Neural progenitor cell (in vitro differentiated cells): Measurements from ENCODE around the gene ANAPC7. TPM values are rescaled to one million over a fixed set of nuclear protein-coding genes. Genes with fewer than 3 reads are reported as not detected.

Experiments used
- DNase-seq: peaks from one replicate; pipeline ENCODE4 v3.0.0-alpha.2; 2016; ENCODE audit warnings: low spot score
- H2AFZ ChIP-seq: fragments of 200-600 bp; sonication (generic); replicated peaks from 2 replicates; pipeline ENCODE4 v1.6.1; 2016; ENCODE audit warnings: antibody characterized with exemption
- H3F3A ChIP-seq: fragments of 200-600 bp; sonication (generic); 2 replicates; pipeline ENCODE4 v1.6.1; 2016; ENCODE audit warnings: antibody characterized with exemption, low read depth
- H3K27ac ChIP-seq: fragments of 200-600 bp; sonication (generic); 2 replicates; pipeline ENCODE4 v1.5.1; 2016; ENCODE audit warnings: mild to moderate bottlenecking
- H3K27me3 ChIP-seq: fragments of 200-600 bp; sonication (generic); 2 replicates; pipeline ENCODE4 v1.6.1; 2016; ENCODE audit warnings: mild to moderate bottlenecking, moderate library complexity
- H3K36me3 ChIP-seq: fragments of 200-600 bp; sonication (generic); 2 replicates; pipeline ENCODE4 v1.5.1; 2016
- H3K4me1 ChIP-seq: fragments of 200-600 bp; sonication (generic); 2 replicates; pipeline ENCODE4 v1.6.1; 2016; ENCODE audit warnings: mixed run types
- H3K4me2 ChIP-seq: fragments of 200-600 bp; sonication (generic); 2 replicates; pipeline ENCODE4 v1.6.1; 2016
- H3K4me3 ChIP-seq: fragments of 200-600 bp; sonication (generic); 2 replicates; pipeline ENCODE4 v1.5.1; 2016
- H3K79me2 ChIP-seq: fragments of 200-600 bp; sonication (generic); 2 replicates; pipeline ENCODE4 v1.6.1; 2016; ENCODE audit warnings: low read depth
- H3K9ac ChIP-seq: fragments of 200-600 bp; sonication (generic); 2 replicates; pipeline ENCODE4 v1.6.1; 2016
- H3K9me3 ChIP-seq: fragments of 200-600 bp; sonication (generic); 2 replicates; pipeline ENCODE4 v1.5.1; 2016; ENCODE audit warnings: low read depth
- H4K20me1 ChIP-seq: fragments of 200-600 bp; sonication (generic); 2 replicates; pipeline ENCODE4 v1.6.1; 2016; ENCODE audit warnings: low read depth
- H3K27ac Mint-ChIP-seq: 3 replicates; pipeline ENCODE4 v1.8.0; 2021; ENCODE audit warnings: mixed read lengths
- H3K27me3 Mint-ChIP-seq: 2 replicates; pipeline ENCODE4 v1.8.0; 2022; ENCODE audit warnings: low read depth, mild to moderate bottlenecking, inconsistent platforms, moderate library complexity, mixed read lengths; ENCODE audit not compliant: insufficient read depth
- H3K36me3 Mint-ChIP-seq: 3 replicates; pipeline ENCODE4 v1.8.0; 2021; ENCODE audit warnings: mixed read lengths
- H3K4me1 Mint-ChIP-seq: 3 replicates; pipeline ENCODE4 v1.8.0; 2021; ENCODE audit warnings: mixed read lengths
- H3K4me3 Mint-ChIP-seq: 3 replicates; pipeline ENCODE4 v1.8.0; 2021; ENCODE audit warnings: mild to moderate bottlenecking, moderate library complexity, mixed read lengths
- H3K9me3 Mint-ChIP-seq: 3 replicates; pipeline ENCODE4 v1.8.0; 2020; ENCODE audit warnings: mixed read lengths
- EZH2 ChIP-seq: fragments of 200-600 bp; sonication (generic); IDR thresholded peaks from 2 replicates; pipeline ENCODE4 v1.6.1; 2017; ENCODE audit warnings: antibody characterized with exemption, mild to moderate bottlenecking, moderate library complexity
- EZH2phosphoT487 ChIP-seq: fragments of 200-600 bp; sonication (generic); IDR thresholded peaks from 2 replicates; pipeline ENCODE4 v1.6.1; 2017; ENCODE audit warnings: antibody characterized with exemption
- total RNA-seq: library from RNA; depleted of rRNA; stranded (reverse); fragments of >200 nt; gene quantifications from 2 replicates; pipeline ENCODE4 v1.2.3, GENCODE V29; 2015; ENCODE audit warnings: low replicate concordance
- TF ChIP-seq, protein P1 (sequence below): fragments of 200-600 bp; sonication (generic); IDR thresholded peaks from 2 replicates; pipeline ENCODE4 v1.5.1; 2017; ENCODE audit warnings: antibody characterized with exemption, mild to moderate bottlenecking

Gene ANAPC7, protein sequence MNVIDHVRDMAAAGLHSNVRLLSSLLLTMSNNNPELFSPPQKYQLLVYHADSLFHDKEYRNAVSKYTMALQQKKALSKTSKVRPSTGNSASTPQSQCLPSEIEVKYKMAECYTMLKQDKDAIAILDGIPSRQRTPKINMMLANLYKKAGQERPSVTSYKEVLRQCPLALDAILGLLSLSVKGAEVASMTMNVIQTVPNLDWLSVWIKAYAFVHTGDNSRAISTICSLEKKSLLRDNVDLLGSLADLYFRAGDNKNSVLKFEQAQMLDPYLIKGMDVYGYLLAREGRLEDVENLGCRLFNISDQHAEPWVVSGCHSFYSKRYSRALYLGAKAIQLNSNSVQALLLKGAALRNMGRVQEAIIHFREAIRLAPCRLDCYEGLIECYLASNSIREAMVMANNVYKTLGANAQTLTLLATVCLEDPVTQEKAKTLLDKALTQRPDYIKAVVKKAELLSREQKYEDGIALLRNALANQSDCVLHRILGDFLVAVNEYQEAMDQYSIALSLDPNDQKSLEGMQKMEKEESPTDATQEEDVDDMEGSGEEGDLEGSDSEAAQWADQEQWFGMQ
- total RNA-seq, result 89.5 and 114 TPM in 2 replicates

- Histone ChIP-seq H2AFZ (peak within 1 kb of the TSS; percentile 100), H3K79me2 (peaks cover 51% of the 10 kb centered on the region), H3K9ac (peak within 1 kb of the TSS; percentile 88), H3K27me3 (no peaks in the 10 kb centered on the region), H3F3A (peaks cover 4% of the 10 kb centered on the region), H3K4me1 (no peaks in the 10 kb centered on the region), H3K4me2 (peak within 1 kb of the TSS; percentile 88), H3K27ac (peak within 1 kb of the TSS; percentile 97), H4K20me1 (no peaks in the 10 kb centered on the region), H3K9me3 (no peaks in the 10 kb centered on the region), H3K4me3 (peak within 1 kb of the TSS; percentile 79), H3K36me3 (no peaks in the 10 kb centered on the region)
- no peaks in the 10 kb centered on the region for H3K9me3 Mint-ChIP-seq
- H3K27me3 Mint-ChIP-seq, result peaks cover 3% of the 10 kb centered on the region
- peaks cover 5% of the 10 kb centered on the region for H3K4me1 Mint-ChIP-seq
- peaks cover 14% of the 10 kb centered on the region for H3K36me3 Mint-ChIP-seq
- peak; percentile 97 for DNase-seq
- H3K27ac Mint-ChIP-seq, result no peak within 1 kb of the TSS
- no peak within 1 kb of the TSS for H3K4me3 Mint-ChIP-seq
- TF ChIP-seq EZH2, result peak; percentile 43
- TF ChIP-seq EZH2phosphoT487, result no peak
- TF ChIP-seq, protein P1, sequence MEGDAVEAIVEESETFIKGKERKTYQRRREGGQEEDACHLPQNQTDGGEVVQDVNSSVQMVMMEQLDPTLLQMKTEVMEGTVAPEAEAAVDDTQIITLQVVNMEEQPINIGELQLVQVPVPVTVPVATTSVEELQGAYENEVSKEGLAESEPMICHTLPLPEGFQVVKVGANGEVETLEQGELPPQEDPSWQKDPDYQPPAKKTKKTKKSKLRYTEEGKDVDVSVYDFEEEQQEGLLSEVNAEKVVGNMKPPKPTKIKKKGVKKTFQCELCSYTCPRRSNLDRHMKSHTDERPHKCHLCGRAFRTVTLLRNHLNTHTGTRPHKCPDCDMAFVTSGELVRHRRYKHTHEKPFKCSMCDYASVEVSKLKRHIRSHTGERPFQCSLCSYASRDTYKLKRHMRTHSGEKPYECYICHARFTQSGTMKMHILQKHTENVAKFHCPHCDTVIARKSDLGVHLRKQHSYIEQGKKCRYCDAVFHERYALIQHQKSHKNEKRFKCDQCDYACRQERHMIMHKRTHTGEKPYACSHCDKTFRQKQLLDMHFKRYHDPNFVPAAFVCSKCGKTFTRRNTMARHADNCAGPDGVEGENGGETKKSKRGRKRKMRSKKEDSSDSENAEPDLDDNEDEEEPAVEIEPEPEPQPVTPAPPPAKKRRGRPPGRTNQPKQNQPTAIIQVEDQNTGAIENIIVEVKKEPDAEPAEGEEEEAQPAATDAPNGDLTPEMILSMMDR, result peak; percentile 30
Observed at GRCh38 chr12:110403146-110403975, at the start of gene ANAPC7. Gene ANAPC7 (minus strand): TSS chr12:110403708. CDS start chr12:110403627, 81 bp downstream.

GRCh38 chr12:110451263-110451662 is 47.8 kb upstream of the ANAPC7 start:
- H3K27ac Mint-ChIP-seq, result peak overlapping the region; percentile 39
- H3K27me3 ChIP-seq, result no peaks in the 10 kb centered on the region
- H3K9ac ChIP-seq, result no peak overlapping the region
- peaks cover 3% of the 10 kb centered on the region for H3K4me1 ChIP-seq
- no peak for DNase-seq
- H4K20me1 ChIP-seq, result no peaks in the 10 kb centered on the region
- peaks cover 13% of the 10 kb centered on the region for H3K36me3 ChIP-seq
- H3K27me3 Mint-ChIP-seq, result no peaks in the 10 kb centered on the region
- no peaks in the 10 kb centered on the region for H3K9me3 Mint-ChIP-seq
- H3K36me3 Mint-ChIP-seq, result peaks cover 11% of the 10 kb centered on the region
- no peaks in the 10 kb centered on the region for H3K9me3 ChIP-seq
- TF ChIP-seq EZH2 (no peak), EZH2phosphoT487 (no peak)
- TF ChIP-seq, protein P1, result no peak
- H3K27ac ChIP-seq, result no peak overlapping the region
- peaks cover 38% of the 10 kb centered on the region for H3K79me2 ChIP-seq
- peak overlapping the region; percentile 72 for H3K4me3 Mint-ChIP-seq
- no peak overlapping the region for H3K4me3 ChIP-seq
- peaks cover 13% of the 10 kb centered on the region for H3K4me1 Mint-ChIP-seq
- no peak overlapping the region for H3K4me2 ChIP-seq
- H2AFZ ChIP-seq, result no peak overlapping the region
- H3F3A ChIP-seq, result peaks cover 40% of the 10 kb centered on the region

DNA sequence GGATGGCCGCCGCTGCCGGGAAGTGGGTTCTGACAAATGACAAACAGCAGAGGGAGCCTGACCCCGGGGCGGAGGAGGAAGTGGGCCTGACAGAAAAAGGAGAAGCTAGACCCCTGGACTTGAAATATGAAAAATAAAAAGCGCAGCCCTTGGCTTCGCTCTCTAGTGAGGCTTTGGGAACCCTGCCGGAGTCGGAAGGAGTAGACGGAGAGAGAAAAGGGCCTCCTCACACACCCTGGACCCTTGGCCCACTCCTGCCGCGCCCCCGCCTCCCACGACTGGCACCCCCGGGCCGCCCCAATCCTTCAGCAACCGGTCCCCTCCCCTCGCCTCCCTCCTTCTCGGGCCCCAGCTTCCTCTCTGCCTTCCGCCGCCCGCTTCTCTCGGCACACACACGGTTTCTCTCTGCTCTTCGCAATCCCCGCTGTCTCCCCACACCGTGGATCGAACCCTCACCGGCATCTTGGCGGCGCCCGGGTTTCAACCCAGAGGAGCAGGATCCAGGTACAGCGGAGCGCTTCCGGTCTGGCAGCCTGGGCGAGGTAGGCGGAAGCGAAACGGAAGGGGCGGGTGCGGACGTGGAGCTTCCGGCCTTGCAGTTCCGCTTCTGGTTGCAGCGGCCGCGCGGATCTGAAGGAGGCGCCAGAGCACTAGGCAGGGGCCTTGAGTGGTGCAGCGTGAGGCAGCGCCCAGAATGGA is 46.4 kb upstream of the ANAPC7 start, which contains the start of gene ARPC3:
TSS of gene ARPC3 (minus strand) at position 539 of the 699 bp plus-strand sequence. CDS start at position 462, 77 bp downstream.
- H3K4me2 ChIP-seq, result peak within 1 kb of the TSS; percentile 85
- H3K4me1 ChIP-seq, result peaks cover 3% of the 10 kb centered on the region
- no peaks in the 10 kb centered on the region for H3K9me3 ChIP-seq
- H4K20me1 ChIP-seq, result no peaks in the 10 kb centered on the region
- peaks cover 13% of the 10 kb centered on the region for H3K4me1 Mint-ChIP-seq
- H3K4me3 ChIP-seq, result peak within 1 kb of the TSS; percentile 89
- peak within 1 kb of the TSS; percentile 84 for H2AFZ ChIP-seq
- H3K9ac ChIP-seq, result peak within 1 kb of the TSS; percentile 59
- H3K79me2 ChIP-seq, result peaks cover 45% of the 10 kb centered on the region
- no peaks in the 10 kb centered on the region for H3K27me3 Mint-ChIP-seq
- H3K9me3 Mint-ChIP-seq, result no peaks in the 10 kb centered on the region
- peaks cover 8% of the 10 kb centered on the region for H3K36me3 ChIP-seq
- H3K4me3 Mint-ChIP-seq, result peak within 1 kb of the TSS; percentile 99
- TF ChIP-seq, protein P1, result peak; percentile 81
- TF ChIP-seq EZH2phosphoT487, result no peak
- H3K36me3 Mint-ChIP-seq, result peaks cover 9% of the 10 kb centered on the region
- no peak within 1 kb of the TSS for H3K27ac ChIP-seq
- H3K27me3 ChIP-seq, result no peaks in the 10 kb centered on the region
- peak within 1 kb of the TSS; percentile 94 for H3K27ac Mint-ChIP-seq
- DNase-seq, result peak; percentile 96
- peaks cover 37% of the 10 kb centered on the region for H3F3A ChIP-seq
